GM21619 (cell line): Measurements from ENCODE around the gene YEATS2.

Experiments
- ATAC-seq: cut with Tn5 transposase; IDR thresholded peaks from one replicate; pipeline ENCODE4 v1.9.1; 2021; ENCODE audit not compliant: unreplicated experiment

Gene YEATS2

GRCh38 chr3:183810643-183811594 lies 113.3 kb downstream of the YEATS2 start:
- ATAC-seq, result no peak

- ATAC-seq, result no peak
Observed at GRCh38 chr3:183811638-183812037, 114.0 kb downstream of the YEATS2 start.

- no peak for ATAC-seq
Observed at GRCh38 chr3:183812761-183813445, 115.3 kb downstream of the YEATS2 start.

- no peak for ATAC-seq
Observed at GRCh38 chr3:183814240-183814639, 116.6 kb downstream of the YEATS2 start.

GRCh38 chr3:183815563-183815940 lies 118.0 kb downstream of the YEATS2 start:
- ATAC-seq, result no peak

GRCh38 chr3:183815951-183816475 lies 118.4 kb downstream of the YEATS2 start:
- ATAC-seq, result no peak

- no peak for ATAC-seq
Observed at GRCh38 chr3:183816681-183817510, 119.3 kb downstream of the YEATS2 start.

- no peak for ATAC-seq
Observed at GRCh38 chr3:183817639-183818038, 120.0 kb downstream of the YEATS2 start.

GRCh38 chr3:183818041-183818620 lies 120.5 kb downstream of the YEATS2 start:
- ATAC-seq, result no peak

- ATAC-seq, result no peak
Observed at GRCh38 chr3:183818706-183819624, 121.4 kb downstream of the YEATS2 start.

- ATAC-seq, result no peak
Observed at GRCh38 chr3:183819831-183820230, 122.2 kb downstream of the YEATS2 start.

GRCh38 chr3:183822631-183823030 lies 125.0 kb downstream of the YEATS2 start:
- no peak for ATAC-seq

GRCh38 chr3:183823963-183824362 lies 126.4 kb downstream of the YEATS2 start:
- ATAC-seq, result no peak

GRCh38 chr3:183824761-183825455 lies 127.3 kb downstream of the YEATS2 start:
- peak; percentile 23 for ATAC-seq

GRCh38 chr3:183825456-183826161 lies 128.0 kb downstream of the YEATS2 start, which contains the start of gene MAP6D1:
TSS of gene MAP6D1 (minus strand) at chr3:183825577. CDS start at chr3:183825547, 30 bp downstream.
- peak; percentile 55 for ATAC-seq

GRCh38 chr3:183826448-183827250 lies 129.1 kb downstream of the YEATS2 start:
- no peak for ATAC-seq

GRCh38 chr3:183827809-183828537 lies 130.4 kb downstream of the YEATS2 start:
- no peak for ATAC-seq
